Esophagus squamous epithelium (tissue), 4 donors: ENCODE data around the gene ZNF507.

Source experiments
- POLR2A ChIP-seq, 4 donors: fragments of 450-650 bp; IDR thresholded peaks; one replicate each; pipeline ENCODE4 v1.6.1; 2017; ENCODE audit warnings: antibody characterized with exemption in 4 of 4, mild to moderate bottlenecking in 4 of 4, moderate library complexity in 3 of 4
- TF ChIP-seq, protein P1 (sequence below), 6 experiments: fragments of 450-650 bp in 4 of 6; fragments of 200-600 bp in 2 of 6; sonication (generic) in 2 of 6; IDR thresholded peaks; one replicate each; pipeline ENCODE4 v1.5.1; 2016 to 2019; ENCODE audit warnings: antibody characterized with exemption in 6 of 6, mild to moderate bottlenecking in 4 of 6, moderate library complexity in 4 of 6

DNA sequence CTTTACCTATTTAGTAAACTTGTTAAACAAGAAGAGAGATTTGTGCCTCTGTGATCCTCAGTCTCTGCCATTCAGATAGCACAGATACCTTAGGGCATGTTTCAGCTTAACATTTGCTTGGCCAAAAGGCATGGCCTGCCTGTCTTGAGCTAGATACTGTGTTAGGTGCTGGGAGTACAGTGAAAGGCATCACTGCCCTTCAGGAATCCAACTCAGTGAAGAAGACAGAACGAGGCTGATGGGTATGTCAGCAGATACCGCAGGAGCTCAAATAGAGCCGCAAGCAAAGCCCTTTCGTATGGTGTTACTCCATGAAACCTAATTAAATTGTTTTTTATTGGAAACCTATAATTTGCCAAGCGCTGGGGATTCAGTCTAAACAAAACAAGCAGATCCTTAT lies 12.9 kb downstream of the ZNF507 start:
- TF ChIP-seq, protein P1, sequence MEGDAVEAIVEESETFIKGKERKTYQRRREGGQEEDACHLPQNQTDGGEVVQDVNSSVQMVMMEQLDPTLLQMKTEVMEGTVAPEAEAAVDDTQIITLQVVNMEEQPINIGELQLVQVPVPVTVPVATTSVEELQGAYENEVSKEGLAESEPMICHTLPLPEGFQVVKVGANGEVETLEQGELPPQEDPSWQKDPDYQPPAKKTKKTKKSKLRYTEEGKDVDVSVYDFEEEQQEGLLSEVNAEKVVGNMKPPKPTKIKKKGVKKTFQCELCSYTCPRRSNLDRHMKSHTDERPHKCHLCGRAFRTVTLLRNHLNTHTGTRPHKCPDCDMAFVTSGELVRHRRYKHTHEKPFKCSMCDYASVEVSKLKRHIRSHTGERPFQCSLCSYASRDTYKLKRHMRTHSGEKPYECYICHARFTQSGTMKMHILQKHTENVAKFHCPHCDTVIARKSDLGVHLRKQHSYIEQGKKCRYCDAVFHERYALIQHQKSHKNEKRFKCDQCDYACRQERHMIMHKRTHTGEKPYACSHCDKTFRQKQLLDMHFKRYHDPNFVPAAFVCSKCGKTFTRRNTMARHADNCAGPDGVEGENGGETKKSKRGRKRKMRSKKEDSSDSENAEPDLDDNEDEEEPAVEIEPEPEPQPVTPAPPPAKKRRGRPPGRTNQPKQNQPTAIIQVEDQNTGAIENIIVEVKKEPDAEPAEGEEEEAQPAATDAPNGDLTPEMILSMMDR (IDR thresholded peaks at IDR 0.05): no peak
- TF ChIP-seq POLR2A (IDR thresholded peaks at IDR 0.05): no peak
